Stimulated activated CD4-positive, alpha-beta T cell treated with anti-CD3 and anti-CD28 coated beads, Interleukin-1b, Interleukin-23, amount 100 ng/mL, for 1 hour (primary cell): ENCODE results near the gene DCUN1D2.
"Not testable (repeated sequence)": the region's sequence is repeated elsewhere in the genome, so short reads cannot be mapped to it uniquely, and the experiment has no call there.

Experiments
- DNase-seq, 2 donors: peaks; one replicate each; pipeline ENCODE4 v3.0.0-alpha.2; 2020; ENCODE audit warnings: low read depth in 2 of 2

Gene DCUN1D2

DNA sequence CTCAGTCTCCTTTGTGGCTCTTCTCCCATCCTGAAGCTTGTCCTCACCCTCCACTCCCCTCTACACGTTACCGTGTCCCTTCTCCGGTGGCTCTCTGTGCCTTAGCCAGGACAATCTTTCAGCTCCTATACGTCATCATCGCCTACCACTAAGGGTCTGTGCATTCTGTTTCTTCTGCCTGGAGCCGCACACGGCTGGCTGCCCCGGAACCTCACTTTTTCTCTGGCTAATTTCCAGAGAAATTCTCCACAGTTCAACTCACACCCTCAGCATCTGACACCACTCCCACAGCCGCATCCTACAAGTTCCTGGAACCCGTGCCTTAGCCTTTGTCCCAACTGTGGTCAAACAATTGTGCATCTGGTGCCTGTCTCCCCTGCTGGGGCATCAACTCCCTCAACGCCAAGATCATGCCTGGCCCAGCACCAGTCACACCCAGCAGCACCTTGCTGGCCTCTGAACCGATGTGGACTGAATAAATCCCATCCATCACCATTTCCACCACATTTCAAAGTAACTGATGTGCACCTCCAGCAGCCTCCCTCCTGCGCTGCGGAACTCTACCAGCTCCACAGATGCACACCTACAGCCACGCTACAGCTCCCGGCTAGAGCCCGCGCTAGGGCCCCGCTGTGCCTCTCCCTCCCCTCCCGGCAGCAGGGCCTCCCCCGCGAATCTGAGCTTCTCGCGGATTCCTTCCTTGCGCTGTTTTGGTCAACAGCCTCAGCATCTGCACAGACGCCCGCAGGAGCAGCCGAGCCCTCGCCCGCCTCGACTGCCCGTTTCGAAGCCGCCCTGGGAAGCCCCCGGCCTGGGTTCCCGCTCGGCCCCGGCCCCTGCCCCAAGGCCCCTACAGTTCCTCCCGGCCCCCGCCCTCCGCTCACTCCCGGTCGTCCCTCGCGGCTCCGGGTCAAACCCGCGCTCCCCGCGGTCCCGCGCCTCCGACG, 689 bp downstream of the DCUN1D2 start:
- peak in 1 of 2 donors; percentile 14 for DNase-seq

DNA sequence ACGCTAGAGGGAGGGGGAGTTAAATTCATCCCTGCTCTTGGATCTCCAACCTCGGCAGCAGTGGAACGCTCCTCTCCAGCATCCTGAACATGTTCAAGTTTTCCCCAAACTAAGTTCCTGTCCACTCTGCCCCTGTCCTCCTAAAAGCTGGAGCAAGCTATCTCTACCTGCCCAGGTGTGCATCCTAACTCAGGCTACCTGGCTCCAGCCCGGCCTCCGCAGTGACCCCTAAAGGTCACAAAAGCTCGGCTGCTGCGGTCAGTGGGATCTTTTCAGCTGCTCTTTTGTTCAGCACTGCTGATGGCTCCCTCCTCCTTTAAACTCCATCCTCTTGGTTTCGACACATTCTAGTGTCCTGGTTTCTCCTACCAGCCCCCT, 1.4 kb downstream of the DCUN1D2 start:
- no peak for DNase-seq

DNA sequence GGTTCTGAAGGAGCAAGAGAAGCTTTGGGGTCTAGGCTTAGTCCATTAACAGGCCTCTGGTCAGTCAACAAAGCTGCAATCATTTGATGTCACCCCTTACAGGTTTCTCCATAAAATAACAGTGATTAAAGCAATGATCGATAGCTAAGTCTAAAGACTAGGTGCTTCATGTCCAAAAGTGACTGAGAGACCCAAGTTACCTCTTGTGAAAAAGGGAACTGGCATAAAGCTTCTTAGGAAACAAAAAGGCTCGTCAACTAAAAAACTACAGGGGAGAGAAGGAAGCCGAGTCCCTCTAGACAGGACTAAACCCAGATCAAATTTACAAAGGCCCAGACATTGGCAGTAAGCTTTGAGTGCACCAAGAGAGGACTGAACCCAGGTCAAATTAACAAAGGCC, 2.2 kb downstream of the DCUN1D2 start:
- no peak for DNase-seq

DNA sequence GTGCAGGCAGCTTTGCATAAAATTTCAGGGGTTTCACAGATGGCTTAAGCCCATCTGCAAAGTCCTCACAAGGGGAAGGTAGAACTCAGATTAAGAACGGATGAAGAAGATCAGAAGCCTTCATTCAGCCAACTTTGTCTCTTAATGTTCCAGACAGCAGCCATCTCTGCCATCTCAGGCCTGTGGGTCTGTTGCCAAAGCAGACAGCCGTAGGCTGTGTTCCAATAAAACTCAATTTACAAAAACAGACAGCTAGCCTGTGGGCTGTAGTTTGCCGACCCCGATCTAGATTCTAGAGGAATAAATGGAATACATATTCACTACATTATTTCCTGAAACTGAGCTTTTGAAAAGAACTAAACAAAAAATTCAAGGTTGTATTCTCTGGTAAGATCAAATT, 3.8 kb downstream of the DCUN1D2 start:
- no peak for DNase-seq

DNA sequence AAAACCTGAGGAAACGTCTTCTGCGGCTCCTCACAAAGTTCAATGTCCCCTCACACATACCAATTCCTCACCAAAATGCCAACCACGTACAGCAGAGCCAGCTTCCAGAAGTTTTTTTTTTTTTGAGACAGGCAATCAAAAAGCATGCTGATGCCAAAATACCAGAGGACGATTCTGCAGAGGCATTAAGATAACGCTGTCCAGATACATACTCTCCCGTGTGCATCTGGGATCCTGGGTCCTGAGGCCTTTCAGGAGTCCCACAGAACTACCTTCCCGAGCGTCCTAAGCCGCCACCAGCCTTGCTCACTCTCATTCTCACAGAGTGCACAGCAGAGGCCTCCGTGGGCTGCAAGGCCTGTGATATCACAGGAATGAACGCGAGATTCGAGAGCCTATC, 5.0 kb downstream of the DCUN1D2 start:
- no peak for DNase-seq

DNA sequence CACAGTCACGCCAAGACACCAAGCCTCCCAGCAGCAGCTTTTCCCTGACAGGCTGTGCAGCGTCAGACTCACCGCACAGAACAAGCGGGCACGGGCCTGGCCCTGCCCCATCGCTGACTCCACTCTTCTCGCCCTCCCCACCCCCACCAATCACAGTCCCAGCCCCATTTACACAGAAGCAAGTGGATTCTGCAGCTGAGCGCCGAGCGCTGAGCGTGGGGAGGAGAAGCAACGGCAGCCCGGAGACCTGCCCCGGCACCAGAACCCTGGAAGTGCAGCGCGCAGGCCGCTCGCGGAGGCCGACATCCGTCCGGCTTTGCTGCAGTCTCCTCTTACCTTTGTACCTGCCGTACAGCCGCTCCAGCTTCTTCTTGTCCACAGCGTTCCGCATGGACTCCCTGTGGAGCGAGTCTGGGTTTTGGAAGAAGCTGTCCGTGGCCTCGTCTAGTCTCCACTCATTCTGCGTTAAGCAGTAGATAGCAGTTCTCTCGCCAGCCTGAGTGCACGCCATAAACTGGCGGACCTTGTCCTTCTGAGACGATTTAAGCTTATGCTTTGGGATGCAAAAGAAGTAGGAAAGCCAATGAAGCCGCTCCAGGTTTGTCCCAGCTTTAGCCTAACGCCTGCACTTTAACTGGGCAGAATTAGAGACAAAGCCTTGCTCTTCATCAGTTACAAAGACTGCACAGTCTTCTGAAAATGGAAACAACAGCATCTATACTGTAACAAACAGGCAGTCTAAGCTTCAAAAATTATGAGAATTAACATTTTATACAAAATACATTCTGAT, 6.8 kb downstream of the DCUN1D2 start:
- no peak for DNase-seq

DNA sequence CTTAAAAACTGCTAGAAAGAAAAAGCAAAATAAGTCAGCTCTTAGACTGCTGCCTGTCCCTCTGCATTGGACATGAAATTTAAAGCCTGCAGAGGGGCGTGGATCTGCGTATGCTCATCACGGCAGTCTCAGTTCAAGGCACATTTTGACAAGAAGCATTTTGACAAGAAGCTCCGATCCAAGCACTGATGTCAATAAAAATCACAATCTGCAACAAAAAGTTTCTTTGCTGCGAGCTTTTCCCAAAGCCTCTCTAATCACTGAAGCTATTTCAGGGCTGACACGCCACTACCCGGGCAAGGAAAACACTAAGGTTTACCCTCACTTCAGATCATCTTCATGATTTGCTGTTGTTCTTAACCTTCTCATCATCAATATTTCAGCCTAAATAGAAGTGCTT, 7.4 kb downstream of the DCUN1D2 start:
- no peak for DNase-seq

DNA sequence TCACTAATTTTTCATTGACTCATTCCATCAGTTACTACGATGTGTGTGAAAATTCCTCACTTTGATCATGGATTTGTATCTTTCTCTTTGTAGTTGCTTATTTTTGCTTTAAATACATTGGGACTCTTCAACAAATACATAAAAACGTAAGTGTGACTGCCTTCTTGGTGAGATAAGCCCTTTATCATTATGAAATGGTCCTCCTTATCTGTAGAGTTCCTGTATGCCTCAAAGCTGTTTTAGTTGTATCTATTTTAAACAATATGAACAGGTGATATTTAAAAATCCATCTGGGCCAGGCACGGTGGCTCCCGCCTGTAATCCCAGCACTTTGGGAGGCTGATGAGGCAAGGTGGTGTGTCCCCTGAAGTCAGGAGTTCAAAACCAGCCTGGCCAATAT, 11.3 kb downstream of the DCUN1D2 start:
- DNase-seq, result no peak

DNA sequence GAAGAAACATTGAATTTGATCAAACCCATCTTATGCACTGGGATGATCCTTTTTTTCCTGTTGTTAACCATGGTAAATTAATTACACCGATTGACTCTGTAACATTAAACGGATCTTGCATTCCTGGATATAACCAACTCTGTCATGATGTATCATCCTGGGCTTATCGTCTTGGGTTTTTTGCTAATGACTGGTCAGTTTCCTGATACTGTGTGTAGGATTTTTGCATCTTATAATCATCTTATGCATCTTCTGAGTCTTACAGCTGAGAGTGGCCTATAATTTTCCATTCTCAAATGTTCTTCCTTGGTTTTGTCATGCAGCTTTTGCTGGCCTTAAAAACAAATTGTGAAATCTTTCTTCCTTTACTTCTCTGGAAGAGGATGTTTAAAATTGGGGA, 12.8 kb downstream of the DCUN1D2 start:
- no peak for DNase-seq

DNA sequence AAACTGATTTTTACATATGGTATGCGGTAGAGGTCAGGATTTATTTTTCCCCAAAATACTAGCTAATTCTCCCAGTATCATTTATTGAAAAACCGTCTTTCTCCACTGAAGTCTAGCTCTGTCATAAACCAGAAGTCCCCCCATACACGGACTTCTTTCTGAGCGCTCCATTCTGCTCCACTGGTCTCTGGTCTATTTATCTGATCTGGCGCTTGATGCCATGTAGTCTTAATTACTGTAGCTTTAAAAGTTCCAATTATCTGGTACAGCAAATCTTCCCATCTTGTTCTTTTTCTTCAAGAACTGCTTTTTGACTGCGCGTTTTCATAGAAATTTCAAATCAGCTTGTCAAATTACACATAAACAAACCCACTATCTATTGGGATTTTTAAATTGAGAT, 13.7 kb downstream of the DCUN1D2 start:
- DNase-seq, result no peak

DNA sequence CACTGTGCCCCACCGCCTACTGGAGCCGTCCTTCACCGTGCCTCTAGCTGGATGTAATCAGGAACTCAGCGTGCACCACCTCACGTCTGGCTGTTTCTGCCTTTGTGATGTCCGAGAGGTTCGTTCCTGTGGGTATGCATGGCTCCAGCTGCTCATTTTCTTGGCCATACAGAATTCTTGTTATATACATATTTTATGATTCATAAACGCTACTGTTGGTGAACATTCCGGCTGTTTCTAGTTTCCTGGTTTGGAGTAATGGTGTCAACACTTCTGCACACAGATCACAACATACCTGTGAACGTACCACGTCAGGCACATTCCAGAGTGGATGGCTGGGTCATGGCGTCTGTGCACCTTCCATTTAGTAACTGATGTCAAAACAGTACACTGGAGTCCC, 14.6 kb downstream of the DCUN1D2 start:
- no peak for DNase-seq

DNA sequence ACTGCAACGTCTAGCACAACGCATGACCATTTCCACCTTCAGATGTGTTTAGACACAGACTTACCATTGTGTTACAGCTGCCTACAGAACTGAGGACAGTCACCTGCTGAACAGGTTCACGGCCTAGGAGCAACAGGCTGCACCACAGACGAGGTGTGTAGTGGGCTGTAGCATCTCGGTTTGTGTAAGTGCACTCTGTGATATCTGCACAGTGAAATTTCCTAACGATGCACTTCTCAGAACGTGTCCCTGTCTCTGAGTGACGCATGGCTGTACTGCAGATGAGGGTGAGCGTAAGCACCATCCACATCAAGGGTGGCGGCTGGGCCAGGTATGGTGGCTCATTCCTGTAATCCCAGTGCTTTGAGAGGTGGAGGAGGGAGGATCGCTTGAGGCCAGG, 15.2 kb downstream of the DCUN1D2 start:
- DNase-seq, result no peak

DNA sequence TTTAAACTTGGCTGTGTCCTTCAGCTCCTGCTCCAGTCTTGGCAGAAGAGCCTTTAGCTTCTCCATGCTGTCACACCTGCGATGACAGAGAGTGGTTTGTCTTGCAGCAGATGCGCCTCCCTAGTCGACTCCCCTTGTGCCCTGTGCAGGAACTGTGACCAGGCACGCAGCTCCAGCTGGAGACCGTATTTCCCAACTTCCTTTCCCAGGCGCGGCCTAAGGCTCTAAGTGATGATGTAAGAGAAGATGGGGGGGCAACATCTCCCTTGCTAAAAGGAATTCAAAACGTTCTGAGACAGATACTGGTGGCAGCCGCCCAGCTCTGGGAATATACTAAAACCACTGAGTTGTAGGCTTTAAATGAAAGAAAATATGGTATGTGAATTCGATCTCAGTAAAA, 16.3 kb downstream of the DCUN1D2 start:
- no peak for DNase-seq

DNA sequence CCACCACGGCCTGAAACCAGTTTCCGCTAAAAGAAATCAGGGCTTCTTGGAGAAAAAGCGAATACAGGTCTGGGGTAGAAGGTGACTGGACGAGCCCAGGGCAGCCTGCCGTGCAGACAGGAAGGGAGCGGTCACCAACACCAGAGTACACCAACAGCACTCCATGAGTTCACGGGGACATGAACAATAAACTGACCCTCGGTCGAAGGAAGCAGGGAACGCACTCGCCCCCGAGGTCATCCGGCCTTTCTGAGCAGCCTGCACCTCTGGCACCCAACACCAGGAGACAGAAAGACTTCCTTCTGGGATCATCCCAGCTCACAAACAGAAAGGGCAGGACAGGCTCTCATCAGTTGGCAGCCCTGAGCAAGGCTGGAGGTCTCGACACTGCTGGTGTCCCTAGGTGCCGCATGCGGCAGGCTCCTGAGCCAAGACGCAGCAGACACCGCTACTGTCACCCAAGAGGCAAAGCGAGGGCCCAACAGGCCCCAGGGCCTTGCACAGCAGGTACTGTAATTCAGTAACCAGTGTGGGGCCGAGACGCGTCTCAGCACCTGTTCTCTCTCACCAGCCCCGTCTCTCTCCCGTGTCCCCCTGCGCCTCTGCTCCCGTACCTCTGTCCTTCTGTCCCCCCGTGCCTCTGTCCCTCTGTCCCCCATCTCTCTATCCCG, 18.0 kb downstream of the DCUN1D2 start:
- no peak for DNase-seq

DNA sequence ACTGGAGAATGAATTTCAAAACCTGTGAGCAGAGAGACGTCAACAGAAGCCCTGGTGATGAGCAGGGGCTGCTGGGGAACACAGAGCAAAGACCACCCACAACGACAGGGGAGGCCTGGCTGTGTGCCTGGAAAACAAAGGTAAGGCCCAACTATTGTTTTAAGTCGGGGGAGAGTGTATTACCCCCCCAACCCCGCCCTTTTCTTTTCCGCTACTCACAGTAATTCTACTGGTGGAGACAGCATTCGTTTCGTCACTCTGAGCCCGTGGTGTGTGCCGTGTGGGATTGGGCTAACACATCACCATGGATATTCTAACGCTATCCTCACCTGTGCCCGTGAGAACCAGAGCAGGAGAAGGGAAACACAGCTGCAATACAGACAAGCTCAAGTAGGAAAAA, 18.7 kb downstream of the DCUN1D2 start:
- DNase-seq, result no peak

DNA sequence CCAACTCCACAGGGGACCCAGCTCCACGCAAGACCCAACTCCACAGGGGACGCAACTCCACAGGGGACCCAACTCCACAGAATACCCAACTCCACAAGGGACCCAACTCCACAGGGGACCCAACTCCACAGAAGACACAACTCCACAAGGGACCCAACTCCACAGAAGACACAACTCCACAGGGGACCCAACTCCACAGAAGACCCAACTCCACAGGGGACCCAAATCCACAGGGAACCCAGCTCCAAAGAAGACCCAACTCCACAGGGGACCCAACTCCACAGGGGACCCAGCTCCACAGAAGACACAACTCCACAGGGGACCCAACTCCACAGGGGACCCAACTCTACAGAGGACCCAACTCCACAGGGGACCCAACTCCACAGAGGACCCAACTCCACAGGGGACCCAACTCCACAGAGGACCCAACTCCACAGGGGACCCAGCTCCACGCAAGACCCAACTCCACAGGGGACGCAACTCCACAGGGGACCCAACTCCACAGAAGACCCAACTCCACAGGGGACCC, 19.8 kb downstream of the DCUN1D2 start:
- DNase-seq, result not testable (repeated sequence)

DNA sequence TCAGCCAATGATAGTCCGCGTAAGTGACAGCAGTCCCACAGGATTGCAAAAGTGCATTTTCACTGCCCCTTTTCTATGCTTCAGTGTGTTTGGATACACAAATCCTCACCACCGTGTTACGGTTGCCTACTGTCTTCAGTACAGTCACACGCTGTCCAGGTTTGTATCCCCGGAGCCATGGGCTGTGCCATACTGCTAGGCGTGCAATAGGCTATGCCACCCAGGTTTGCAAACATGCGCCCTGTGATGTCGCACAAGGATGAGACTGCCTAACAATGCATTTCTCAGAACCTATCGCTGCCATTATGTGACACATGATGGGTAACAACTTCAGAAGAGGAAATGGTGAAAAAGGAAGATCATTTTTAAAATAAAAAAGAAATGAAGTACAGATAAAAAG, 20.4 kb downstream of the DCUN1D2 start:
- DNase-seq, result no peak

DNA sequence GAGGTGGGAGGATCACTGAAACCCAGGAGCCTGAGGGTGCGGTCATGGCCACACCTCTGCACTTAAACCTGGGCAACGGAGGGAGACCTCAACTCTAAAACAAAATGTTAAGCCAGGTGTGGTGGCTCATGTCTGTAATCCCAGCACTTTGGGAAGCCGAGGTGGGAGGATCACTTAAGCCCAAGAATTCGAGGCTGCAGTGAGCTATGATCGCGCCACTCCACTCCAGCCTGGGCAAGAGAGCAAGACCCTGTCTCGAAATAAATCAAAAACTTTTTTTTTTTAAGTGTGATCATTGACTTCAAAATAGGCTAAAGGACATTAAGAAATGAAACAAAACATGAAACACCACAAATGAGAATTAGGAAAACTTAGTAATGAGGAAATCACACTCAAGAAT, 20.9 kb downstream of the DCUN1D2 start:
- no peak for DNase-seq

DNA sequence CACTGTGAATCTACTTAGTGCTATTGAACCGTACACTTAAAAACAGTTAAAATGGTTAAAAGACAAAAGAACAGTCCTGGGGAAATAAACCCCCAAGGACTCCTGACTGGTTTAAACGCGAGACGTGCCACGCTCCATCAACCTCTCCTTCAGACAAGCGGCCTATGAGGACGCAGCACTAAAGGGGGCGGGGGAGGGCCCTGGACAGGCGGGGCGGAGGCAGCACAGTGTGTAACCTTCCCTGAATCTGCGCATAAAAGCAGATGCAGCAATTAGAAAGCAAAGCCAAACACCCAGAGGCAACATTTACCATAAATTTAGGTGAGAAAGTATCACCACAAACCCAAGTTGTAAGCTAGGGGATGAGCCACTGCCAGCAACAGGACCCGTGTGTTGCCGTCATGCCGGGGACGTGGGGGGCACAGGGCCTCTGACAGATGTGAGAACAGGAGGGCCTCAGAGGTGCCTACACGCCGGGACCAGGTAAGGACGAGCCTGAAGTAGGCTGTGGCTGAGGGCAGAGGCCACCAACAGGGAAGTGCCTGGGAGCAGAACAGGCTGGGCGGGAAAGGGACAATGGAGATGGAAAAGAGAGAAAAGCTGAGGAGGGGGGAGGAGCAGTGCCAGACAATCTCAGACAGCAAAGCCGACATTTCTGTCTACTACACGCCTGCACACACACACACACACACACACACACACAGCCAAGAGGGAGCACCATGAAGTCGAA, 21.9 kb downstream of the DCUN1D2 start:
- DNase-seq, result no peak

DNA sequence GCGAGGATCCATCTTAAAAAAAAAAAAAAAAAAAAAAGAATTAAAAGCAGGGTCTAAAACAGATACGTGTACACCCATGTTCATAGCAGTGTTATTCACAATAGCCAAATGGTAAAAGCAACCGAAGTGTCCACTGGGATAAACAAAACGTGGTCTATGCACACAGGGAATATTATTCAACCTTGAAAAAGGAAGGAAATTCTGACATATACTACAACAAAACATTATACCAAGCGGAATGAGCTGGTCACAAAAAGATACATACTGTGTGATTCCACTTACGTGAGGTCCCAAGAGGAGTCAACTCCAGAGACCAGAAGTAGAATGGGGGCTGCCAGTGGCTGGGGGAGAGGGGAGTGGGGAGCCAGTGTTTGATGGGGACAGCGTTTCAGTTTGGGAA, 22.5 kb downstream of the DCUN1D2 start:
- no peak for DNase-seq

DNA sequence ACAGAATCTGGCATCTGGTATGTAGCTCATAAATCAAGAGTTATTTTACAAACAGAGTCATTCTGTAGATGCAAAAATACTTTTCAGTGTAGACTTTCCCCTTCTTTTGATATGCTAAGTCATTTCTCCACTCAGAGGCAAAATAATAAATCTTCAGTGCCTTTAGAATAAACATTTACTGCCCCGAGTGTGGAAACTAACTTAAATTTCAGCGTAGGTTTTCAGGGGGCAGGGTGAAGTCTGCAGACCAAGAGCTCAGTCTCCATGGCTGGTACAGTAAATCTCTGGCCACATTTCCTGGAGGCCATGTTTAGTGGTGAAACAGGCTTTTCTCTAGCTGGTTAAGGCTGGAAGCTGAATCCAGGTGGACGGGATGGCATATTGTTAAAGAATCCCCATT, 24.1 kb downstream of the DCUN1D2 start:
- DNase-seq, result no peak

DNA sequence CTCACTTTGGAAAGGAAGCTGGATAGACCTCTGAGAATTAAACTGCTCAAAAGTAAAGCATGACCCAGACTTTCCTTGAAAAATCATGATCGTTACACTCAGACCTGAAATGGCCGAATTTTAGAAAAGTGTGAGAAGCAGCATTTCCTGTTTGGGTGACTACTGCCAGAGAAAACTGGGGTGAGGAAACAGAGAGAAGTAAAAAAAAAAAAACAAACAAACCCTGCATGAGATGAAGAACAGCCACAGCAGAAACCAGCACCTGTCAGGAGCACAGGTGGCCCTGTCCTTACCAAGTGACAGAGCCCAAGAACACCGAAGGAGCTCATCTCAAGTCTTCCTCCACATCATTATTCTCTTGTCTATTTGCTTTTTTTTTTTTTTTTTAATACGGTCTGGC, 25.2 kb downstream of the DCUN1D2 start:
- DNase-seq, result no peak
